NB4 (cell line): Measurements from ENCODE around the gene USP12.

ENCODE experiments used
- DNase-seq: peaks from one replicate; pipeline ENCODE4 v3.0.0; 2010; ENCODE audit warnings: low read depth
- H3K4me3 ChIP-seq: one replicate; pipeline ENCODE4 v1.5.1; 2011; ENCODE audit warnings: mild to moderate bottlenecking, low read depth, low read length, moderate library complexity
- MYC ChIP-seq: IDR thresholded peaks from 2 replicates; pipeline ENCODE4 v1.6.1; 2011; ENCODE audit warnings: low read depth, low read length
- POLR2A ChIP-seq: IDR thresholded peaks from 2 replicates; pipeline ENCODE4 v1.6.1; 2011; ENCODE audit warnings: mild to moderate bottlenecking; ENCODE audit not compliant: insufficient read length; ENCODE audit errors: extremely low read depth
- TF ChIP-seq, protein P1 (sequence below): IDR thresholded peaks from 2 replicates; pipeline ENCODE4 v1.6.1; 2011; ENCODE audit warnings: low read depth, low read length
- TF ChIP-seq, protein P2 (sequence below): IDR thresholded peaks from one replicate; pipeline ENCODE4 v1.5.1; 2012; ENCODE audit warnings: low read depth, low read length

USP12 gene

GRCh38 chr13:27137759-27138158 is 33.9 kb downstream of the USP12 start:
- TF ChIP-seq, protein P1, sequence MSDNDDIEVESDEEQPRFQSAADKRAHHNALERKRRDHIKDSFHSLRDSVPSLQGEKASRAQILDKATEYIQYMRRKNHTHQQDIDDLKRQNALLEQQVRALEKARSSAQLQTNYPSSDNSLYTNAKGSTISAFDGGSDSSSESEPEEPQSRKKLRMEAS = no peak
- TF ChIP-seq, protein P2, sequence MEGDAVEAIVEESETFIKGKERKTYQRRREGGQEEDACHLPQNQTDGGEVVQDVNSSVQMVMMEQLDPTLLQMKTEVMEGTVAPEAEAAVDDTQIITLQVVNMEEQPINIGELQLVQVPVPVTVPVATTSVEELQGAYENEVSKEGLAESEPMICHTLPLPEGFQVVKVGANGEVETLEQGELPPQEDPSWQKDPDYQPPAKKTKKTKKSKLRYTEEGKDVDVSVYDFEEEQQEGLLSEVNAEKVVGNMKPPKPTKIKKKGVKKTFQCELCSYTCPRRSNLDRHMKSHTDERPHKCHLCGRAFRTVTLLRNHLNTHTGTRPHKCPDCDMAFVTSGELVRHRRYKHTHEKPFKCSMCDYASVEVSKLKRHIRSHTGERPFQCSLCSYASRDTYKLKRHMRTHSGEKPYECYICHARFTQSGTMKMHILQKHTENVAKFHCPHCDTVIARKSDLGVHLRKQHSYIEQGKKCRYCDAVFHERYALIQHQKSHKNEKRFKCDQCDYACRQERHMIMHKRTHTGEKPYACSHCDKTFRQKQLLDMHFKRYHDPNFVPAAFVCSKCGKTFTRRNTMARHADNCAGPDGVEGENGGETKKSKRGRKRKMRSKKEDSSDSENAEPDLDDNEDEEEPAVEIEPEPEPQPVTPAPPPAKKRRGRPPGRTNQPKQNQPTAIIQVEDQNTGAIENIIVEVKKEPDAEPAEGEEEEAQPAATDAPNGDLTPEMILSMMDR = no peak
- TF ChIP-seq MYC (no peak), POLR2A (no peak)
- H3K4me3 ChIP-seq = no peak overlapping the region
- DNase-seq = no peak

DNA sequence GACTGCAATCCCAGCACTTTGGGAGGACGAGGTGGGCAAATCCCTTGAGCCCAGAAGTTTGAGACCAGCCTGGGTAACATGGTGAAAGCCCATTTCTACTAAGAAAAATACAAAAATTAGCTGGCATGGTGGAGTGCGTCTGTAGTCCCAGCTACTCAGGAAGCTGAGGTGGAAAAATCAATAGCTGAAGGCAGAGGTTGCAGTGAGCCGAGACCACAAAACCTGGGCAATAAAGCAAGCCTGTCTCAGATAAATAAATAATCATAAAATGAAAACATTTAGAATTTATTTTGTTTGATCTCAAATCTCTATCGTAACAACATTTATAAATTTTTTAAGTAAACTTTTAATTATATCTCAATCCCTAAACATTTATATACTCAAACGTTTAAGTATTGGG is 36.6 kb downstream of the USP12 start:
- no peak for DNase-seq
- TF ChIP-seq POLR2A = no peak
- TF ChIP-seq, protein P1 = no peak
- no peak for TF ChIP-seq MYC
- TF ChIP-seq, protein P2 = no peak
- H3K4me3 ChIP-seq = no peak overlapping the region

- DNase-seq = no peak
- no peak overlapping the region for H3K4me3 ChIP-seq
- TF ChIP-seq POLR2A = no peak
- TF ChIP-seq, protein P1 = no peak
- TF ChIP-seq MYC = no peak
Measured at GRCh38 chr13:27133889-27134288, 37.7 kb downstream of the USP12 start.

DNA sequence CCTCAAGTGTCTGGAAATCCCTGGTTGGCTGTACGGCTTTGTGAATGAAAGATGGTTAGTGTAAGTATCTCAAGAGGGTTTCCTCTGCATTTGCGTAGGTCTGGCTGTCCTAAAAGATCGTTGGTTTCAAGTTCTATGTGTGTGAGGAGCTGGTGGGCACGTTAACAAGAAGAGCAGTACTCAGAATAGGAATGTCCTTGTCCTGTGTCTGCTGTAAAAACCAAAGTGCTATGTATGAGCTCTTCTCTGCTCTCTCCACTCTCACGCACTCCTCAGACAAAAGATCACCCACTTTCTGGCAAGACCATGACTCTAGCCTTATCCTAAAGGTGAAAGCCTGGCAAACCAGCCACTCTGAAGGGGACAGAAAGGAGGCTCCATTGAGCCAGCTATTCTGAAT is 39.1 kb downstream of the USP12 start:
- H3K4me3 ChIP-seq = no peak overlapping the region
- no peak for DNase-seq
- no peak for TF ChIP-seq POLR2A

DNA sequence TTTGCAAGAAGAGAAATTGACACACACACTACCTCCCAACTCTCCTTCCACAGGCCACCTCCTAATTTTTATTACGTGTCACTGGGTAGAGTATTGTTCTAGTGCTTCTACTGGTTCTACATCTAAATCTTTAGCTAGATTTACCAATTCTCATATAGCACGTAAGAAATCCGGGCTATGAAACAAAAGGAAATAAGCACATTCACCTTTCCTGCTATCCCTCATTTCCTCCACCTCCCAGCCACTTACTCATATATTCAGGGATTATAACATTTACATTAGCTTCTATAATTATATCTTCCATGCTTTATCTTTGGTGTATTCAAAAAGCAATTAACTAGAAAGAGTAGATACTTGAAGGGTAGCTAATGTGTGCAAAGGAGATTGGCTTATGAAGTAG is 39.7 kb downstream of the USP12 start:
- no peak overlapping the region for H3K4me3 ChIP-seq
- DNase-seq = no peak
- no peak for TF ChIP-seq MYC
- TF ChIP-seq POLR2A = no peak
- TF ChIP-seq, protein P1 = no peak
- TF ChIP-seq, protein P2 = no peak

DNA sequence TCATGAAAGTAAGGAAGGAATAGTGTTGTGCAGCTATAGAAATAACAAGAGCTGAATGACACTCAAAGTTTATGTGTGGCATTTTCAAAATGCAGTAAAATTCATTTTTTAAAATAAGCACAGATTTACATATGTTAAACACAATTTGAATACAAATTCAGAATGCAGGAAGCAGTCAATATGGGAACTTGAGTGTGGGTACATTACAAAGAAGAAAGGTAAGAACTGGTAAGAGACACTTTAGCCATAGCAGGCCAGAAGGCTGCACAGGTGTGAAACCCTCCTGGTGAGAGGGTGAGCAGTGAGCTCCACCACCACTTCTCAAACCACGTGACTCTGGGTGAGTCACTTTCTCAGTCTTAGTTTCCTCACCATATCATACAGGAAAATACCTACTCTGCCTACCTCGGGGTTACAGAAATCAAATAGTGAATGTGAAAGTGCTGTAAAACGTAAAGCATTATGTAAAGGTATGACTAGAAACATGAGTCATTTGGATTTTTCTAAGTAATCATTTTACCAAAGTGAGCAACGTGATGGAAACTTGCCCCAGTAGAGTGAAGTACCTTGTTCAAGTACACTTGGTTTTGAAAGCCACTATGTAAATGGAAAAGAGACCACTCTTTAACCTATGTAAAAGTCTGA is 40.5 kb downstream of the USP12 start:
- H3K4me3 ChIP-seq = no peak overlapping the region
- DNase-seq = peak; percentile 31

More for the DNA sequence above, 40.5 kb downstream of the USP12 start:
- no peak for TF ChIP-seq POLR2A
- TF ChIP-seq, protein P1 = no peak
- TF ChIP-seq MYC = no peak
- TF ChIP-seq, protein P2 = no peak
